ENCODE measurements around the gene MYH9. TPM values are rescaled to one million over a fixed set of nuclear protein-coding genes. Genes with fewer than 3 reads are reported as not detected.

The MYH9 gene
- total RNA-seq, 6 experiments from 2014 or later, result 881 to 1,084 (median 937) TPM

GRCh38 chr22:36399472-36399778, 11.7 kb upstream of the MYH9 start:
- no peak for TF ChIP-seq CTCF (IDR thresholded peaks at IDR 0.05)
- H3K27ac Mint-ChIP-seq, result peak overlapping the region; percentile 91
- peak overlapping the region; percentile 9; the same call in 1 of the 2 replicates for H3K4me3 Mint-ChIP-seq
- peaks cover 48% of the 10 kb centered on the region for H3K4me1 Mint-ChIP-seq (ENCODE audit: low read depth)
- DNase-seq, result no peak
- H3K36me3 Mint-ChIP-seq (ENCODE audit: low read depth), result no peaks in the 10 kb centered on the region
- H3K9me3 Mint-ChIP-seq, result no peaks in the 10 kb centered on the region
- H3K27me3 Mint-ChIP-seq (ENCODE audit: insufficient read depth), result no peaks in the 10 kb centered on the region

- no peak for TF ChIP-seq CTCF (IDR thresholded peaks at IDR 0.05)
- Mint-ChIP-seq H3K36me3 (ENCODE audit: low read depth) (no peaks in the 10 kb centered on the region), H3K4me3 (peak overlapping the region; percentile 23), H3K27me3 (ENCODE audit: insufficient read depth) (no peaks in the 10 kb centered on the region; the same call in 1 of the 2 replicates), H3K4me1 (ENCODE audit: low read depth) (peaks cover 48% of the 10 kb centered on the region), H3K27ac (peak overlapping the region; percentile 91), H3K9me3 (no peaks in the 10 kb centered on the region)
- peak; percentile 86 for DNase-seq
These were observed 11.1 kb upstream of the MYH9 start for GRCh38 chr22:36398601-36399471.

- DNase-seq, result peak; percentile 56
- H3K9me3 Mint-ChIP-seq, result no peaks in the 10 kb centered on the region
These were observed 9.6 kb upstream of the MYH9 start for GRCh38 chr22:36397131-36398093.

GRCh38 chr22:36395915-36396314, 8.1 kb upstream of the MYH9 start:
- Mint-ChIP-seq H3K27ac (peak overlapping the region; percentile 91), H3K4me3 (peak overlapping the region; percentile 31; the same call in 1 of the 2 replicates), H3K9me3 (no peaks in the 10 kb centered on the region), H3K4me1 (ENCODE audit: low read depth) (peaks cover 53% of the 10 kb centered on the region), H3K36me3 (ENCODE audit: low read depth) (peaks cover 5% of the 10 kb centered on the region), H3K27me3 (ENCODE audit: insufficient read depth) (no peaks in the 10 kb centered on the region; the same call in 1 of the 2 replicates)
- TF ChIP-seq CTCF (IDR thresholded peaks at IDR 0.05), result no peak
- peak; percentile 57 for DNase-seq

More at GRCh38 chr22:36397131-36398093, 9.6 kb upstream of the MYH9 start:
- Mint-ChIP-seq H3K27me3 (ENCODE audit: insufficient read depth) (no peaks in the 10 kb centered on the region; the same call in 1 of the 2 replicates), H3K4me3 (peak overlapping the region; percentile 29), H3K4me1 (ENCODE audit: low read depth) (peaks cover 48% of the 10 kb centered on the region), H3K27ac (peak overlapping the region; percentile 91), H3K36me3 (ENCODE audit: low read depth) (no peaks in the 10 kb centered on the region)
- no peak for TF ChIP-seq CTCF (IDR thresholded peaks at IDR 0.05)

- TF ChIP-seq CTCF (IDR thresholded peaks at IDR 0.05), result no peak
- Mint-ChIP-seq H3K27me3 (ENCODE audit: insufficient read depth) (no peaks in the 10 kb centered on the region; the same call in 1 of the 2 replicates), H3K4me1 (ENCODE audit: low read depth) (peaks cover 58% of the 10 kb centered on the region), H3K36me3 (ENCODE audit: low read depth) (peaks cover 5% of the 10 kb centered on the region), H3K27ac (peak overlapping the region; percentile 5; the same call in 1 of the 2 replicates), H3K4me3 (no peak overlapping the region), H3K9me3 (no peaks in the 10 kb centered on the region)
- DNase-seq, result no peak
These were observed 7.5 kb upstream of the MYH9 start for GRCh38 chr22:36395055-36395849.
